HG03457 (cell line): ENCODE measurements around the gene MGRN1.

Experiments
- ATAC-seq: cut with Tn5 transposase; IDR thresholded peaks from one replicate; pipeline ENCODE4 v1.9.1; 2021; ENCODE audit warnings: moderate number of reproducible peaks; ENCODE audit not compliant: unreplicated experiment

MGRN1 gene

DNA sequence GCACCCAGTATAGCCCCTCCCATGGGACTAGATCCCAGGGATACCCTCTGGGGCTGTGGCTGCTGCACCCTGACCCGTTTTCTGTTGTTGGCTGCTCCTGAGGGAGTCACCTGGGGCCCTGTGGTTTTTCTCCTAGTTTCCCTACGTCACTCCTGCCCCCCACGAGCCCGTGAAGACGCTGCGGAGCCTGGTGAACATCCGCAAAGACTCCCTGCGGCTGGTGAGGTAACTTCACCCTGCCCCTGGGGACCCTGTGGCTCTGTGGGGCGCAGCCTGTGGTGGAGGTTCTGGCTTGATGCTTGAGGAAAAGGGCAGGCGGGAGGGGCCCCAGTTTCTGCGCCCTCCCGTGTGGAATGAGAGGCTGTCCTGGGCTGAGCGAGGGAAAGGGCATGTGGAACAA is 27.2 kb downstream of the MGRN1 start:
- no peak for ATAC-seq

DNA sequence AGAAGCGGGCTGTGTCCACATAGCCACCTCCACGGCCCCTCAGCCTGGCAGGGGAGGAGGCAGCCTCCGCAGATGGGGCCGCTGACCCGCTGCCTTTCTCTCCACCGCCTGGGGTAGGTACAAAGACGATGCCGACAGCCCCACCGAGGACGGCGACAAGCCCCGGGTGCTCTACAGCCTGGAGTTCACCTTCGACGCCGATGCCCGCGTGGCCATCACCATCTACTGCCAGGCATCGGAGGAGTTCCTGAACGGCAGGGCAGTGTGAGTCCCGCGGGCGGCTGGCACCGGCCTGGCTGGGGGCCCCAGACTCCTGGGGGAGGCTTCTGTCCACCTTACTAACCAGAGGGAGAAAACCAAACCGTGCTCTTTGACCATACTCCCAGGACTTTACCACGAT is 27.9 kb downstream of the MGRN1 start:
- no peak for ATAC-seq

DNA sequence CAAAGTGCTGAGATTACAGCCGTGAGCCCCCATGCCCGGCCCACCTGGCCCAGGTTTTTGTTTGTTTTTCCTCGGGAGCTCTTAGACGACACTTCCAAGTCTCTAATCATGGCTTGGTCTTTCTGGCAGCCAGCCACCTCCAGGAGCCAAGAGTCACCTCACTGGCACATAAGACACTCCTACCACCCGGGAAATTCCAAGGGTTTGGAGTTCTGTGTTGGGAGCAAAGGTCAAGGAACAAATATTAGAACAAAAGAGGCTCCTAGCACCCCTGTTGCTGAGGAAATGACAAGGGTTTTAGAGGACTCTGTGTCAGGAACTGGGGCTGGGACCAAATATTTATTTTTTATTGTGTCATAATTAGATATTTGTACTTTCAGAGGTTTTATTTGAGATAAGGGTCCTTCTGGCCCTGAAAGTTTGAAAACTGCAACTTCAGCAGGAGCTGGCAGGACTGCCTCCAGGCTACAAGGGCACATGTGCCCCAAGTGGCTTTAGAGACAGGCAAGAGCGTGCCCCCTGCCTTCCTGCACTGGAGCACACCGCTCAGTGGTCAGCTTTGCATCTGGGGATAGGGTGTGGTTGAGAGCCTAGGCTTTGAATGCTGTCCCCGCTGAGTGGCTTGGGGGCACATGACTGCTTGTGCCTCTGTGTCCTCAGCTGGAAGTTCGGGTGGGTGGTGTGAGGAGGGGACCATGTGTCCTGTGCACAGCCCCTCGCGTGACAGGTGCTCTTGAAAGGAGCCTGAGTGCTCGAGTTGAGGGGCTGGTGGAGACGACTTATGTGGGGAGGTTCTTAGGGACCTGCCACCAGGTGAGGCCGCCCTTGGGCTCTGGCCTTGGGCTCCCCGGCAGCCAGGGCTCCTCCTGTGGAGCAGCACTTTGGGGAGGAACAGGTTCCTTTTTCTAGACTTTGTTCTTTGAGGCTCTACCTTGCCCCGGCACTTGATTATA is 29.7 kb downstream of the MGRN1 start:
- ATAC-seq, result no peak

DNA sequence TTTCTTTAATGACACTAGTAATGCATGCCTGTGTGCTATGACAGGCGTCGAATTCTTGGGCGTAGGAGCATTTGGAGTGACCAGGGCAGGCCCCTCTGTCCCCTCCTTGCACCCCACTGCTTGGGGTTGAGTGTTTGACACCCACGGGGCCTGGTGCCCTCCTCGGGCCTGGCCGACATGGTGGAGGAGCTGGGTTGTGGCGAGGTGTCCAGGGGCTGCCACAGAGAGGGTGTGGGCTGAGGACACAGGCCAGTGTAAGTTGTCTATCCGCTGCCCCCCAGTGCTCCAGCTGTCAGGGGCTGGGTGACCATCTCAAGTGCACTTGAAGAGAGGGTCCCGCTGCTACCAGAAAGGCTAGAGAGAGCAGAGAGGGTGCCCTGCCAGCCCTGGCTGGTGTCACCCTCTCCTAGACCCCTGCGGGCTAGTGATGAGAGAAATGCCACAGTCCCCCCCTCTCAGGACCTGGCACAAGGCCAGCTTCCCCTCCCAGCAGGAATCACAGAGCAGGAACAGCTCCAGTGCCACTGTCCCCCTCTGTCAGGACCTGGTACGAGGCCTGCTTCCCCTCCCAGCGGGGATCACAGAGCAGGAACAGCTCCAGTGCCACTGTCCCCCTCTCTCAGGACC is 30.5 kb downstream of the MGRN1 start:
- no peak for ATAC-seq

DNA sequence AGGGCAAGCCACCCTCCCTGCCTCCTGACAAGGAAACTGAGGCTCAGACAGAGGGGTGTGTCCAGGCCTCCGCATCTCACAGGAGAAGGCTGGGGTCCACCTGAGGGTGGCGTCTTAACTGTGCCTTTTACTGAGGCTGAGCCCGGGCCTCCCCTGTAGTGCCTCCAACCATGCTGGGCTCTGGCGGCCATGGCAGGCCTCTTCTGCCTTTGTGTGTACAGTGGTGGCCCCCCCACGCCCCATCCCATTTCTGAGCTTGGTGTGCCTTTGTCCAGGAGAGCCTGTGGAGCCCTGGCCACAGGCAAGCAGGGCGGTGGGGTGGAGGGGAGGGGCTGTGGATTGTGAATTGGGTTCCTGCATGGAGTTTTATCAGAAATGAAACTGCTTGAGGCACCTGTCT is 31.2 kb downstream of the MGRN1 start:
- ATAC-seq, result no peak

DNA sequence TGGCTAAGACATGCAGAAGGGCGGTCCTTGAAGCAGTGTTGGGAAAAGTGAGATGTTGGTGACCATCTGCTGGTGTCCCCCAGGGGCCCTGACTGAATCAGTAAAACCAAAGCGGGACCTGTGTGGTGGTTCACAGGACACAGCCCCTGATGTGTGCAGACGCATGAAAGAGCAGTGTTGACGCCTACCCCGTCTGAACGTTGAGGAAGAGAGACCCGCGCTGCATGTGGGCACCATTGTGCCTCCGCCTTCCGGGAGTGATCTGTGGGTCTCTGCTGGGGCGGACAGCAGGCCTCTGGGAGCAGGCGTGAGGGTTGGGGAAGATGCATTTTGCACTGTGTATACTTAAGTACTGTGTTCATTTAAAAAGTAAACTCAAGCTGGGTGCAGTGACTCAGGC is 31.6 kb downstream of the MGRN1 start:
- ATAC-seq, result no peak

DNA sequence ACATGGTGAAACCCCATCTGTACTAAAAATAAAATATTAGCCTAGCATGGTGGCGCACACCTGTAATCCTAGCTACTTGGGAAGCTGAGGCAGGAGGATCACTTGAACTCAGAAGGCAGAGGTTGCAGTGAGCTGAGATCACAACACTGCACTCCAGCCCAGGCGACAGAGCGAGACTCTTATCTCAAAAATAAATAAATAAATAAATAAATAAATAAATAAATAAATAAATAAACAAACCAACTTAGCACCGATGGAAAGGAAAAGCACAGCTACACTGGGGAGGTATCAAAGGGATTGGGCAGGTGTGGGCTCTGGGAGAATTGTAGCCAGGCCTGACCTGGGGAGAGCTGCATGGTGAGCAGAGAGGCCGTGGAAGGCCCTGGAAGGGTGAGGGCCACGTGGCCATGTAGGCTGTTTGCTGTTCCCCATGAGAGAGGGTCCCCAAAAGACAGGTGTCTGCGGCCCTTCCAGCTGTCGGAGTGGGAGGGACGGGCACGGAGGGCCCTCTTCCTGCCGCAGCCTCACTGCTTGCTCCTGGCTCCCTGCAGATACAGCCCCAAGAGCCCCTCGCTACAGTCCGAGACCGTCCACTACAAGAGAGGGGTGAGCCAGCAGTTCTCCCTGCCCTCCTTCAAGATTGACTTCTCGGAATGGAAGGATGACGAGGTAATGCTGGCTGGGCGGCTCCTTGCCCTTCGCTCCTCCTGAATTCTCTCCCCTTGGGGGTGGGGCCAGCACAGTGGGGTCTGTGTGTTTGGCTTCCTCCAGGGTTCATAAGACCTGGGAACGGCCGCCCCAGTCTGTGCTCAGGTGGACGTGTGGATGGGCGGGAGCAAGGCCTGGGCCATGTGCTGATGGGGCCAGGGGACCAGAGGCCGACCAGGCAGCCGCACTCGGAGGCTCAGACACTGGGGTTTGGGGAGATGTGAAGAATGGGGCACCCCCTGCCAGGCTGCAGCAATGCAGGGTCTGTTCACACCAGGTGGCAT is 32.4 kb downstream of the MGRN1 start:
- ATAC-seq, result no peak

DNA sequence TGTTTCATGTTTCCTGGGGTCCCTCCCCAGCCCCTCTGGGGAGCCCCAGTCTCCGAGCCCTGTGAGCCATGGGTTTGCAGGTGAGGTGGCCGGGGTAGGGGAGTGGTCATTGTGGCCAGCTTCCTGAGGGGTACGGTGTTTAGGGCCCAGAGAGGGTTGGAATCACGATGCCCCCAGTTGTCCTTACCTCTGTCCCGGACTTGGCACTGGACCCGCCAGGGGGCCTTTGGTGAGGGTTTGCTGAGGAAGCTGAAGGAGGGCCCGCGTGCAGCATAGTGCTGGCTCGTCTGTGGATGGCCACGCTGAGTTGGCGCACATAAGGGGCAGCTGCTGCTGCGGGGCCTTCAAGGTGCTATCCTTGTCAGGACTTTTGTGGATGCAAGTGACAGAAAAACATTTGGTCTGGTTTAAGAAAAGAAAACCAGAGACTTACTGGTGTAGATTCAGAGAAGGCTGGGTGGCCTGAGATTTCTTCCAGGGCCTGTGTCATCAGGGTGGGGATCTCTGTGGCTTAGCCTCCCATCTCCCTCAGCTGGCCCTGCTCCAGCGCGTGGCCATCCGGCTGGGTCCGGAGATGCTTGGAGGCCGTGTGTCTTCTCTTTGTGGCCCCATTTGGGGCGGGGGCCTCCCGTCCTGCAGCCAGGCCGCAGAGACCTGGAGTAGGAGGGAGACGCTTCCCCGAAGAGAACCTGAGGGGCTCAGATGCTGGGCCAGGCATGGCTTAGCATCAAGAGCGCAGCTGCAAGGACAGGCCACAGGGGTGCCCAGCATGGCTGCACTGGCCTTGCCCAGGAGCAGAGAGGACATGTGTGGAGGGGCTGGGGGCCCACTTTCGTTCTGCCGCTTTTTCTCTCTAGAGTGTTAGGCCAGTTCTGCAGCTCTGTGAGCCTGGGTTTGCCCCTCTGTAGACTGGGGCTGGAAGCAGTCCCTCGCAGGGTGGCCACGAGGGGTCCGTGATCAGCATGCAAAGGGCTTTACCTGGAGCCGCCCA is 35.0 kb downstream of the MGRN1 start:
- no peak for ATAC-seq

DNA sequence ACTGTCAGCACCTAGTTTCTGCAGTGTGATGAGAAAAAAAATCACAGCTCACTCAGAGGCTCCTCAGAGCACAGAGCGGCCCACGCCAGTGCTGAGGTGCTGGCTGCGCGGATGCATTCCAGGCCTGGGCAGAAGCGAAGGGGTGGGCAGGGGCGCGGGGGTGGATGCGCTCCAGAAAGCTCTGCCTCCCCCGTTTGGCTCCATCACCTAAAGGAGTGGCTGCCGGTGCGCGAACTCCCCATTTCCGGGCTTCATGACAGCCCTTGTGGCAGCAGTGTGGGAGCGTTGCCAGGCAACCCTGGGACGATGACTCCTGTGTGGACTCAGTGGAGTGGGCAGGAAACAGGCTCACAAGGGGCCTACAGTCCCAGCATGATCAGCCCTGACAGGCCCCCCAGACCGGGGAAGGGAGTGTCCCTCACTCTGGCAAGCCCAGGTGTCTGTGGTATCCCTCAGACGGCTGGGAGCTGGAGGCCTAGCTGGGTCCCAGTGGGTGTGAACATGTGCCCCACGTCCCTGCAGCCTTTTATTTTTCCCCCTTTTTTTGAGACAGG is 35.9 kb downstream of the MGRN1 start:
- ATAC-seq, result no peak

DNA sequence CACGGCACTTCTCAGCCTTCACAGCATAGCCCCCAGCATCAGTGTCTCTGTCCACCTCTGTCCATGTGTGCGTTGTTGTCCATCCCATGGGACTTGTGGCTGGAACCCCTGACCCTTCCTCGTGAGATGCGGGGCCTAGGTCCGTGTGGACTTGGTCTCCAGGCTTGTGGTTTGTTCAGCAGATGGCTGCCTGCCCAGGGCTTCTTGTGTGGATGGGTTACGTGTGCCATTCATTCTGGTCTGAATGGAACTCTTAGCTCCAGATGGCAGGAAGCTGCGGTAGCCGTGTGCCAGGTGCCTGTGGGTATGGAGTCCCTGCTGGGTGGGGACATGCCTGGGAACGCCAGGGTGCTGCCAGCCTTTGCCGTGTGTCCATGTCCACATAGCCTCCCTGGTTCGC is 37.0 kb downstream of the MGRN1 start:
- ATAC-seq, result no peak

DNA sequence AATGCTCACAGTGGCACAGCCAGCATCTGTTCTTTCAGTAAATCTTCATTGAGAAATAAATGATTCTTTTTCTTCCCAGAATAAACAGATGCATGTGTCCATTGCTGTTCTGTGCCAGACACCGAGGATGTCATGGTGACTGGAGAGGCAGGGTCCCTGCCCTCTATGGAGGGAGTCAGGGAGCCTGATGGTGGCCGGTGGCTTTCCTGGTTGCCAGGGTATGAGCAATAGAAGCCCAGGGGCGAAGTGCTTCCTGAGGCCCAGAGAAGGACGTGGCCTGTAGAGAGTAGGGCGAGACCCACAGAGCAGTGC is 38.8 kb downstream of the MGRN1 start:
- ATAC-seq, result no peak

DNA sequence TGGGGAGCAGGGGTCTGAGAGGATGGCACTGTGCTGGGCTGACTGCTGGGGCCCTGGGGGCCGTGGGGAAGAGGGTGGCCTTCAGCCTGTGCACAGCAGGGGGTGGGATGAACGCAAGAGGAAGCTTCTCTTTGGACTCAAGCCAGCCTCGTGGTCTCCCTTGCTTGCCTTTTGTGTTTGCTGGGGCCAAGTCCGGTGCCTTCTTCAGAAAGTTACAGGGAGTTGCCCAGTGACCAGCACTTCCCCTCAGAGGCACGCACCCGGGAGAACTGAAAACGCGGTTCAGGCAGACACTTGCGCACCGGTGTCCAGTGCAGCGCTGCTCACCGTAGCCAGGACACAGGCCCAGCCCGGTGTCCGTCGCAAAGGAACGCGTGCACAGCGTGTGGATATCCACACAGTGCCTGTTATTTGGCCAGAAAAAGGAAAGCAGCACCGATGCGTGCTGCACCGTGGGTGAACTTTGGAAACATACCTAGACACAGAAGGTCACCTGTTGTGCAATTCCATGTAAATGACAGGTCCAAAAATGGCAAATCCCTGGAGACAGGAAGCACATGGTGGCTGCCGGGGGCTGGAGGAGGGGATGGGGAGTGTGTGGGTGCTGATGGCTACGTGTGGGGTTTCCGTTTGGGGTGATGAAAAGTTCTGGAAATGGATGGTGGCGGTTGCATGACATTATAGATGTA is 39.3 kb downstream of the MGRN1 start:
- no peak for ATAC-seq

DNA sequence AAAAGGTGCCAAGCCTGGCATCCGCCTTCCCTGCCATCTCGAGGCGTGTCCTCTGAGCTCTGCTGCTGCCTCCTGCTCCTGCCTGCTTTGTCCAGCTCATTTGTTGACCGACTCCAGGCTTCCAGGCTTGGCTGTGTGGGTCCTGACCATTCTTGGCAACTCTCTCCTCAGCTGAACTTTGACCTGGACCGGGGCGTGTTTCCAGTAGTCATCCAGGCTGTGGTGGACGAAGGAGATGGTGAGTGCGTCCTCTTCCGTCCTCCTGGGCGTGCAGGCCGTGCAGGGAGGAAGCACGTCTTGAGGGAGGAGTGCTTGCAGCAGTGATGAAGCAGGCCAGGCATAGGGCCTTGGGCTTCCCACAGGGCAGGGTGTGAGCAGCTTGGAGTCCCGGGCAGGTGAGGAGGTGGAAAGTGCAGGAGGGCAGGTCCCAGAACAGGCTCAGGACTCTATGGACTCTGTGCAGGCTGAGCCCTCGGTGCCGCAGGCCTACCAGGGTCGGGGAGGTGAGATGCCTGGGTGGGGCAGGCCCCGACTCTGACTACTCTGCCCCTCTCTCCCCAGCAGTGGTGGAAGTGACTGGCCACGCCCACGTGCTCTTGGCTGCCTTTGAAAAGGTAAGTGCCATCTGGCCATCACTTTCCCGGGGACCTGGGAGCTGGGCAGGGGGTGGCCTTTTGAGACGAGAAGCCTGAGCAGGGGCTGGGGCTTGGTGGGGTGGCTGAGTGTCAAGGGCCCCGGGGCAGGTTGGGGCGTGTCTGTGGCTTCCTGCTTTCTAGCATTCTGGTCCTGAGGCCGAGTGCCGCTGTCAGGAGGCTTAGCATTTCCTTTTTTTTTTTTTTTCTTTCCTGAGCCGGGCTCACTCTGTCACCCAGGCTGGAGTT is 40.2 kb downstream of the MGRN1 start:
- peak; percentile 51 for ATAC-seq

DNA sequence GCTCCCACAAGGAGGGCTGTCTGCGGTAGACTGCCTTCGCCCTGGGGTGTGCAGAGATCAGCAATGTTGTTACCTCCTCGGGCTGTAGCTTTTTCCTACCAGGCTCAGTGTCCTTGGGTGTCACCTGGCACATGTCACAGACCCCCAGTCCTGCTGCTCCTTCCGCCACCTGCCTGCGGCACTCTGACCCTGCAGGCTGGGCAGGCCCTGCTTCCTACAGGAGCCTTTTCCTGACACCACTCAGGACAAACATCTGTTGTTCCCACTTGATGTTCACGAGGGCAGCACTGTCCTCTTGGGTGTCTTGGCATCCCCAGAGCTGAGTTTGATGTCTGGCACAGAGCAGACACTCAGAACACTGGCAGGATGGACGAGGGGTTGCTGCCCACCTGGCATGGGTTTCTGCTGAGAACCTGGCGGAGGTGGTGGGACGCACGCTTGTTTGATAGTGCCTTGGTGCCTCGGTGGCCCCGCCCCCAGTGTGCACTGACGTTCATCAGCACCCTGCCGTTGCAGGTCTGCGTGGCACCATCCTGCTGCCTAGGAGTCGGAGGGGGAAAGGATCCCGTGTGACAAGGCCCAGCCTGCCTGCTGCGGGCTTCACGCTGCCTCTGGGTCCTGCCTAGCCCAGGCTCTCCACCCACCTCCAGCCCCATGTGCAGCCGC is 42.0 kb downstream of the MGRN1 start:
- ATAC-seq, result no peak

DNA sequence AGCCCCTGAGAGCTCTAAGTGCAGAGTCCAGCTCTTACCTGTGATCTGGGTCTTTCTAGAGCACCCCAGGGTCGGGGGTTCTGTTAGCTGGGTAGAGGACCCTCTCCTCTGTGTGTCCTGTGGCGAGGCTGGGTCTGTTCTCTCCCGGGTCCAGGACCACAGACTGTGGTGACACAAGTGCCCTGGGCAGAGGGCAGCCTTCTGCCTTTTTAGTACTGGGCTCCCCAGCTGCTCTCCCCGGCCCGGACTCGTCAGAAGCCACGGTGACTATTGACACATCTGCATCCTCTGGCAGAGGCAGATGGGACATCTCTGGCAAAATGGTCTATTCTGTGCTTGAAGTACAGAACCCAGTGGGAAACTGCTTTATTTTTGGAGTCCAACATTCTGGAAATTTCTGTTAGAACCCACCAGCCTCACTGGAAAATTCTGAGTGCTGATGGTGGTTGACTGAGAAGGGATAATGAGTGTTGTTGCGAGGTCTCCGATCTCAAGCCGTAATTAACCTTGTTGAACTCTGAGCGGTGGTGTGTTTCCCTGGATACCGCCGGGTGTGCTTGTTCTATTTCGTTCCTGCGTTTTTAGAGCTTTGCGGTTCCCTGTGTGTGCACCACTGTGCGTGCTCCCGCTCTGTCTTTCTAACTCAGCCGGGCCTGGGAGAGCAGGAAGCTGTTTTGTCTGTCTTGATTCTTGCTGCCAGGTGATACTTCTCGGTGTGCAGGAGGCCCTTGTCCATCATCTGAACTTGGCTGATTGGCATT is 42.8 kb downstream of the MGRN1 start:
- ATAC-seq, result no peak

DNA sequence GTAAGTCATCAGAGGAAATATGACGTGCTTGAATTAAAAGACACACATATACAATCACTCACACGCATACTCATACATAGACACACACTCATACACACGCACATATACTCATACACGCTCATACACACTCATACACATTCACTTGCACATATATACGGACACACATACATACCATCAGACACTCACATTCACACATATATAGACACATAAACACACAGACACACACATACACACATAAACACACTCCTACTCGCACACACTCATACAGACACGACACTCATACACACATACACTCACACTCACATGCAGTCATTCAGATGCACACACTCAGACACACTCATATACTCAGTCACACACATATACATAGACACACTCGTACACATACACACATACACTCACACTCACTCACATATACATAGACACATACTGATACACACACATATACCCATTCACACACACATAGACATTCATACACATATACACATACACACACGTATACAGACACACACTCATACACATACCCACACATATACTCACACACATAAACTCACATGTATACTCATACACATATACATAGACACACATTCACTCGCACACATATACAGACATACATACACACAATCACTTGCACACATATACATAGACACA is 43.8 kb downstream of the MGRN1 start:
- no peak for ATAC-seq
